GM12874 (cell line): ENCODE measurements around the gene GABRB3.

Source experiments
- CTCF ChIP-seq: IDR thresholded peaks from 2 replicates; pipeline ENCODE4 v1.5.1; 2011; ENCODE audit warnings: low read depth, mild to moderate bottlenecking, control low read depth, low read length, moderate library complexity; ENCODE audit not compliant: insufficient read depth

Gene GABRB3

GRCh38 chr15:26781816-26782215, 8.9 kb upstream of the GABRB3 start:
- TF ChIP-seq CTCF: no peak

- TF ChIP-seq CTCF: no peak
These were observed 1.1 kb upstream of the GABRB3 start for GRCh38 chr15:26773917-26774316.

GRCh38 chr15:26773067-26773877, 406 bp upstream of the GABRB3 start:
- TF ChIP-seq CTCF: no peak

DNA sequence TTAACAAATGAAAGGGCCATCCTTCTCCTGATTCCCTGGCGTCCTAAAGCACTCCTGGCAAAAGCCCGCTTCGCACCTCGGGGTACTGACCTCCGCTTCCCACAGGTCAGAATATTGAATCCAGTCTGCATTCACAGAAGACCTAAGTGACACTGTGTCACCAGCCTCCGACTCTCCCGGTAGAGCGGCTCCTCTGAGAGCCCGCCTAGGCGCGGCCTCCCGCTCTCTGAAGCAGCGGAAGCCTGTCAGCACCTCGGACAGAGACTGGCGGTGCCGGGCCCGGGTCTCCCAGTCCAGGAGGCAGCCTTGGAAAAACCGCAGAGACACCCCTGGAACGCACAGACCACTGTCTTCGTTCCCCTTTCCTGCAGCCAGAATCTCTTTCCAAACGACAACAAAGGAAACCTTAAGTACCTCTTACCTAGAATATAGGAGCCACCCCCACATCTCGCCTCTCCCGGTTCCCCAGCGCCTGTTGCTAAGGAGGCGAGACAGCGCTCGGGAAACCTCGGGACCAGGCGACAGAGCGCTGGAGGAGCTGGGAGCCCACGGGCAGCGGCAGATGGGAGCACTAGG, 1.2 kb downstream of the GABRB3 start:
- no peak for TF ChIP-seq CTCF

GRCh38 chr15:26771168-26771567, 1.7 kb downstream of the GABRB3 start:
- no peak for TF ChIP-seq CTCF

- no peak for TF ChIP-seq CTCF
These were observed 5.6 kb downstream of the GABRB3 start for GRCh38 chr15:26767169-26767670.

GRCh38 chr15:26766262-26766661, 6.6 kb downstream of the GABRB3 start:
- TF ChIP-seq CTCF: no peak
